OCI-LY3 (cell line): Measurements from ENCODE around the gene RTL10.

ENCODE experiments used
- CTCF ChIP-seq: fragments of 200-600, 300-600 bp; sonication (generic); IDR thresholded peaks from 2 replicates; pipeline ENCODE4 v1.5.1; 2014; ENCODE audit warnings: antibody characterized with exemption, low read length, low read depth
- EZH2phosphoT487 ChIP-seq: fragments of 200-600 bp; shearing (Covaris generic); IDR thresholded peaks from 2 replicates; pipeline ENCODE4 v1.6.1; 2018; ENCODE audit warnings: antibody characterized with exemption, mixed run types, low read depth

DNA sequence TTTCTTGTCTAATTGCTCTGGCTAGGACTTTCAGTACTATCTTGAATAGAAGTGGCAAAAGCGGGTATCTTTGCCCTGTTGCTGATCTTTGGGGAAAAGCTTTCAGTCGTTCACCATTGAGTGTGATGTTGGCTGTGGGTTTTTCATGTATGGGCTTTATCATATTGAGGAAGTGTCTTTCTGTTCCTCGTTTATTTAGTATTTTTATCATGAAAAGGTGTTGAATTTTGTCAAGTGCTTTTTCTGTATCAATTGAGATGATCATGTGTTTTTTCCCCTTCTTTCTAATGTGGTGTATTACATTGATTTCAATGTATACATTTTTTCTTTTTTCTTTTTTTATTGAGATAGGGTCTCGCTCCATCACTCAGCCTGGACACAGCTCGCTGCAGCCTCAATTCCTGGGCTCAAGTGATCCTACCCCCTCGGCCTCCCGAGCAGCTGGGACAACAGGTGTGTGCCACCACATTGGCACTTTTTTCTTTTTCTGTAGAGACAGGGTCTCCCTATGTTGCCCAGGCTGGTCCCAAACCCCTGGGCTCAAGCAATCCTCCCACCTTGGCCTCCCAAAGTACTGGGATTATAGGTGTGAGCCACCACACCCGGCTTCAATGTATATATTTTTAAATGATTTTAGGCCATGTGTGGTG, 5.3 kb upstream of the RTL10 start:
- TF ChIP-seq CTCF: no peak
- TF ChIP-seq EZH2phosphoT487: no peak
